ENCODE measurements around the gene FOXE1.

FOXE1 gene

DNA sequence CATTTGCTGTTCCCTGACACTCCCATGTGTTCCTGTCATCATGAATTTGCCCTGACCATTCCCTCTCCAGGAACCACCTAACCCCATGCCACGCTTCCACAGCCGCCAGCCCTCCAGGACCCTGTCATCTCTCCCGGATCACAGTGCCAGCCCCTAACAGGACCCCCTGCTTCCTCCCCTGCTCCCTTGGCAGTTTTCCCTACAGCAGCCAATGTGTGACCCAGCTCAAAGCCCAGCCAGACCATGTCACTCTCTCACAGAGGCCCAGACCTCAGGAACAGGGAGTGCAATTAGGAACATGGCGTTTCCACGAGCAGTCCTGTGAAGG is 8.1 kb downstream of the FOXE1 start:
- FAIRE-seq (no peak), DNase-seq (ENCODE audit: insufficient read length, low spot score) (no peak)

DNA sequence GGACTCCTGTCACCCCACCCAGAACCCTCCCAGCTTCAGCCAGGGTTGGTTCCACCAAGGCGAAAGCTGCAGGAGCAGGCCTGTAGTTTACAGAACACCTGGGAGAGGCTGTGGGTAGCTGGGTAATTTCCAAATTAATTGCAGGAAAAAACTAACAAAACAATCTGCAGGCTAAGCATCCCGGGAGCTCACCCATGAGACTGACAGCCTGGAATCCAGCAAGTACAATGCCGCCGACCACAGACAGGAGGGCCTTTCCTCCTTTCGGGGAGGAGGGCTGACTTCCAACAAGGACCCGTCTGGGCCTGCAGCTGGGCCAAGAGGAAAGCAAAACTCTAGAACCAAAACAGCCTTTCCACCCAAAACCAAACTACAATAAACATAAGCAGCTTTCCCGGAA is 10.3 kb downstream of the FOXE1 start:
- DNase-seq (ENCODE audit: insufficient read length, low spot score): no peak
- no peak for FAIRE-seq

DNA sequence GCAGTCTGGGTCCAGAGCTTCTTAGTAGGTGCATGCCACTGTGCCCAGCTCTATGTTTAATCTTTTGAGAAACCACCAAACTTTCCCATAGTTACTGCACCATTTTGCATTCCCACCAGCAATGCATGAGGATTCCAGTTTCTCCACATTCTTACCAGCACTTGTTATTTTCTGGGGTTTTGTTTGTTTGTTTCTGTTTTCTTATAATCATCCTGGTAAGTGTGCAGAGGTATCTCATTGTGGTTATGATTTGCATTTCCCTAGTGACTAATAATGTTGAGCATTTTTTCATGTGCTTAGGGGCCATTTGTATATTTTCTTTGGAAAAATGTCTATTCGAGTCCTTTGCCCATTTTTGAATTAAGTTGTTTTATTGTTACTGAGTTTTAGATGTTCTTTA is 11.4 kb downstream of the FOXE1 start:
- no peak for FAIRE-seq

DNA sequence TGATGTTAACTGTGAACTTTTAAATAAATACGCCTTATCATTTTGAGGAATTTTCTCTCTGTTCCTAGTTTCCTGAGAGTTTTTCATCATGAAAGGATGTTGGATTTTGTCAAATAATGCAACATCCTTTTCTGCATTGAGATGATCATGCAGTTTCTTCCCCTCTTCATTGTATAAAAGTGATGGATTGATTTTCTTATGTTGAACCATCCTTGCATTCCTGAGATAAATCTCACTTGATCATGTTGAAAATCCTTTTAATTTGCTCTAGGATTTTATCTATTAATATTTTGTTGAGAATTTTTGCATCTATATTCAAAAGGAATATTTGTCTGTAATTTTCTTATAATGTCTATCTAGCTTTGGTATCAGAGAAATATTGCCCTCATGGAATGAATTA is 13.3 kb downstream of the FOXE1 start:
- no peak for FAIRE-seq
- DNase-seq (ENCODE audit: insufficient read length, low spot score): no peak

More for the DNA sequence above, 11.4 kb downstream of the FOXE1 start:
- DNase-seq (ENCODE audit: insufficient read length, low spot score): no peak

DNA sequence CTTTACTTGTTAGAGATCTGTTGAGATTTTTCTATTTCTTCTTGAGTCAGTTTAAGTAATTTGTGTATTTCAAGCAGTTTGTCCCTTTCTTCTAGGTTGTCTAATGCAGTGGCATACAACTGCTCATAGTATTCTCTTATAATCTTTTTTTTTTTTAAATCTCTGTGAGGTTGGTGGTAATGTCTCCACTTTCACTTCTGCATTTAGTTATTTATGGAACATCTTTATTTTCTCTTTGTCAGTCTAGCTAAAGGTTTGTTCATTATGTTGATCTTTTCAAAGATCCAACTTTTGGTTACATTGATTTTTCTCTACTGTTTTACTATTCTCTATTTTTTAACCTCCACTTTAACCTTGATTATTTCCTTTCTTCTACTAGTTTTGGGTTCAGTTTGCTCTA is 13.8 kb downstream of the FOXE1 start:
- DNase-seq (ENCODE audit: insufficient read length, low spot score) (no peak), FAIRE-seq (no peak)

DNA sequence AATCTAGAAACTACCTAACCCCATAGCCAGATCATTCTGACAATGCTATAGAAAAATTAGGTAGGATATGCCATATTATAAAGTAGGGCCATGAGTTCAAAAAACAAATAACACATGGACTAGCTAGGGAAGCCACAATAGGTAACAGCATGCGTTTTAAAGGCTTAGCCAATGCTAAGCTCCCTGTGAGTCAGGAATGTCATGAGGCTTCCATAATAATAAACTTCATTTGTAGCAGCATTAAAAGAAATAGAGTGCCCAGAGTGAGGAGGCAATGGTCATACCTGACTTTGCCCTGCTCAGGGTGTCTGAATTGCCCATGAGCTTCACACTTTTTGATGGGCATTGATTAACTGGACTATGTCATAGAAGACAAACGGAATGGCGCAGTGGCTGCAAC is 15.8 kb downstream of the FOXE1 start:
- no peak for FAIRE-seq
- no peak for DNase-seq (ENCODE audit: insufficient read length, low spot score)

DNA sequence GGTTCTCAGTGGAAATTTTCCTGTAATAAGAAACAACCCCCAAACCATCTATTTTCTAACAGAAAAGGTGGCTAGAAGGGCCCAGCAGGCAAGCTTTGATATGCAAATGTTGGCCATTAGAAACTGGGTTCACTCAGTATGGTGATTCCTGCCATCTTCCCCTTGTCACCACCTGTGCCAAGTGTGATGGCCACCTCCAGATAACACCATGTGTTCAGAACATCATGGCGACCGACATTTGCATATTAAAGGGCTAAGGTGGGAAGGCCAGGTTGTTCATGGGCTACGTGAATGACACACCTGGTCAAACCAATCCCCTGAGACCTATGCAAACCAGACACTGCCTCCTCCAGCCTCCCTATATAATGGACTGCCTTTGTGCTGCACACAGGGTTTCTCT is 20.4 kb downstream of the FOXE1 start:
- FAIRE-seq: no peak
- no peak for DNase-seq (ENCODE audit: insufficient read length, low spot score)

DNA sequence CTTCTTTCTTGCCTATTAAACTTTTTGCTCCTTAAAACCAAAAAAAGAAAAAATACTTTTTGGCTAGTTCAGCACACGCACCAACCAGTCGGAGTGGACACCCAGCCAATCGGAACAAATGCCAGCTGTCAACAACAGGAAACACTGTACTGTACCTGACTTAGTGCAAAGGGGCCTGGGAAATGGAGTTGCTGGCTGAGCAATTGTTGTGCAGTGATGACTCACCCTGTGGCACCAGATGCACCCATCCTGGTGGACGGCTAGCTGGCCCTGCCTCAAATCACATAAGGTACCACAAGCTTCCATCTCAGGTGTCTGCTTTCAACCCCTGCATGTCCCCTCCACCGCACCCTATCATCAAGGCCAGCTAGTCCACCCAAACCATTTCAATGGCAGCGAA is 20.9 kb downstream of the FOXE1 start:
- no peak for FAIRE-seq
- DNase-seq (ENCODE audit: insufficient read length, low spot score): no peak

DNA sequence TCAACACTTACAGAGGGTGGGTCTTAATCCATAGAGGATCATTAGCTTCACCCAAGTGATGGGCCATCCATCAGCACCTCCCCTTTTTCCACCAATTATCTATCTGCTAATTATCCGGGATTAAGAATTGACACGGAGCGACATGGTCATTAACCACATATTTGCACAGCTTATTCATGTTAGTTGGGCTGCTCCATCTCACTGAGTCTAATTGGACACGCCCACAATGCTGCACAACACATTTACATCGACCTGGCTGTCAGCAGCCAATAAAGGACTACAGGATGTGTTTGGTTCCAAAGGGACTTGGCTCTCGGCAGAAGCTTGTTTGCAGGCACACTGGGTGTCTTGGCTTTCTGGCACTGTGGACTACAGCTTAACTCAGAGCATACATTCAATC is 21.6 kb downstream of the FOXE1 start:
- FAIRE-seq: no peak
- DNase-seq (ENCODE audit: insufficient read length, low spot score): no peak

DNA sequence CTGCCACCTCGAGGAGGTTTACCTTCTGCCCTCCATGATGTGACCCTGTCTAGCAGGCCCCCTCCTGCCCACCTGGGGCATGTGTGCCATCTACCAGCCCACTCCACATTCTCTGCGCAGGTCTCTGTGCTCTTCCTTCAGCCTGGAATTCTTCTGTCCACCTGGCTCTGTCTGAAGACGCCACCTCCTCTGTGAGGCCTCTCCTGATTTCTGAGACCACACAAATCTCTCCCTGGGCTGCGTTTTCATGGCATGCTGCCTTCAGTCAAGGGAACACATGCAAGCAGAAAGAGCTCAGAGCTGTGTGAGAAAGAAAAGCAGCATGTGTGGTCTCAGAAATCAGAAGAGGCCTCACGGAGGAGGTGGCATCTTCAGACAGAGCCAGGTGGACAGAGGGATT is 22.1 kb downstream of the FOXE1 start:
- DNase-seq (ENCODE audit: insufficient read length, low spot score) (no peak), FAIRE-seq (no peak)

DNA sequence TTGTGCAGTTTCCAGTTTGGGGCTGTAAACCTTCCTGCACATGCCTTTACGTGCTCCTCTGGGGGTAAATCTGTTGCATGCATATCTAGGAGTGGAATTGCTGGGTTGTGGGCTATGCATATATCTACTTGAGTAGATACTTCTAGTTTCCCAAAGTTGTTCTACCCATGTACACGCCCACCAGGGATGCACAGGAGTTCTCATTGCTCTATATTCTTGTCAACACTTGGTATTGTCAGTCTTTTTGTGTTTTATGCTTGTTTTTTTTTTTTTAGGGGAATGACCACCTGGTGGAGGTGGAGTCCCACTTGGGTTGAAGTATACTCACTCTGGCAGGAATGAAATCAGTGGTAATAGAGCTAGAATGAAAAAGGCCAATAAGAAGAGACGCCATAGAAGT is 23.0 kb downstream of the FOXE1 start:
- FAIRE-seq (no peak), DNase-seq (ENCODE audit: insufficient read length, low spot score) (no peak)

DNA sequence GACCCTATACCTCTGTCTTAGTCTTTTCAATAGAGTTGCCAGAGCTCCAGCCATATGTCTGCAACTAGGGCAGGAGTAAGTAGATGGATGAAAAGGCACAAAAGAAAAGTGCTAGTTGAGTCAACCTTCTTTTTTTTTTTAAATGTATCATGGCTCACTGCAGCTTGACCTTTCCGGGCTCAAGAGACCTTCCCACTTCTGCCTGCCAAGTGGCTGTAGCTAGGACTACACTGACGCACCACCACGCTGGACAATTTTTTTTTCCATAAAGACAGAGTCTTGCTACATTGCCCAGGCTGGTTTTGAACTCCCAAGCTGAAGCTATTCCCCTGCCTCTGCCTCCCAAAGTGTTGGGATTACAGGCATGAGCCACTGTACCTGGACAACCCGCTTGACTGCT is 27.3 kb downstream of the FOXE1 start:
- no peak for FAIRE-seq
- no peak for DNase-seq (ENCODE audit: insufficient read length, low spot score)

DNA sequence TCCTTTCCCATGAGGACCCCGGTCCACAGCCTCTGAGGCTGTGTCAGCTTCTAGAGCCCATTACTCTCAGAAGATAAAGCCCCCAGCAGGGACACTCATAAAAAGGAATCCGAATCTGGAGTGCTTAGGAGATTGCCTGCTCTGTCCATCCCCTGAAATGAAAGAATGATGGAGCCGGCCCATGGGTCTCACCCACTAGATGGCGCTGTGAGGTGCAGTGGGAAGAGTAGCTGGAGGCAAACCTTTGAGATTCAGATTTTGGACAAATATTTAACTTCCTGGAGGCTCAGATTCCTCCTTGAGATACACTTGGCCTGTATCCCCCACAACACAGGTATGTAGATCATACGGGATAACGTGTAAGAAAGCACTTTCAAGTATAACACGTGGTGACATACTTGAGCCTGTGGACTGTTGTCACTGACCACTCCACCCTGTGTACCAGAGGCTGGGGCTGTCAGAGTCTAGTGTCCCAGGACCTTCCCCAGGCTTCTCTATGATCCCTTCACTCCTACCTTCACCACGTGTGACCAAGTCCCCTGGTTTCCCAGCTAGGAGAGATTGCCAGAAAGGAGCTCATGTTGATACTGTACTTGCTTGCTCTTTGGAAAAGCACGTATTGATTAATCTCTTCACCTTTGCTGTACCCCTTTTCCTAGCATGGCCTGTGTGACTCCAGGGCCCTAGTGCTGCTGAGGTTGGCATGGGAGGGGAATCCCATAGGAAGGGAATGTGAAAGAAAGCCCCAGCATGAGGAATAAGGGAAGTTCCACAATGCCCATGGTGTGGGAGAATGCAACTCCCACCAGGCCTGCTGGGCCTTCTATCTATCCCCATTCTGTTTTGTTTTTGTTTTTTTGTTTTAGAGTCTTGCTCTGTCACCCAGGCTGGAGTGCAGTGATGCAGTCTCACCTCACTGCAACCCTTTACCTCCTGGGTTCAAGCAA is 37.2 kb downstream of the FOXE1 start:
- DNase-seq (ENCODE audit: insufficient read length, low spot score) (peak; percentile 20), FAIRE-seq (no peak)

DNA sequence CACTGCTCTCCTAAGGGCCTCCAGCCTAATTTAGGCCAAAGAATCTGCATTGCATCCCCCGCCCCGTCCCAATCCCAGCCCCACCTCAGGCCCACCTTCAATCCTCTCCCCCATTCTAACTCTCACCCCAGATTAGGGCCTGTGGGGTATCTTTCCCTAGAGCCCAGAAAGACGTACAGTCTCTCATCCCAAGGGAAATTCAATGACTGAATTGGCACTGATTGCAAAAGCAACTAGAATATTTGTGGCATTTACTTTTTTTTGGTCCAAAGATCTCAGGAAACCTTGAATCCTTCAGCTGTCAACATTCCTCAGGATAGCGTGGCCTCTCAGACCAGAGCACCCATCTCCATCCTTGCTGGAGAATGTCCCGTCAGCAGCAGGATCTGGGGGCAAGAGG is 38.7 kb downstream of the FOXE1 start:
- no peak for FAIRE-seq
- DNase-seq (ENCODE audit: insufficient read length, low spot score): no peak

DNA sequence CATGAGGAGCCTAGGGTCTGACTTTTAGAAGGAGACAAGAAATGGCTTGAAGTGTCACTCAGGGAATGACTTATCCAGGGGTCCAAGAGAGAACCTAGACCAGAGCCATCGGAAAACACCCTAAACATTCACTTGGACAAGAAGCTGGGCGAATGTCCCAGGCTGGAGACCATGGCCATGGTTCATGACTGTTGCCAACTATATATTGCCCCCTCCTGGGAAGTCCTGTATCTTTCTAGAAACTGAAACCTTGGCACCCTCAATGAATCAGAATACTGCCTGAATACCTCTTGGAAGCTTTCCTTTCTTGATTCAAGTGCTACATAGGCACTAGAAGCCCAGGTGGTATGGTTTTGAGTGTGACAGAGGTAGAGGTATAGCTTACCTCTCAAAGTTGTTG is 39.4 kb downstream of the FOXE1 start:
- no peak for DNase-seq (ENCODE audit: insufficient read length, low spot score)
- FAIRE-seq: no peak

DNA sequence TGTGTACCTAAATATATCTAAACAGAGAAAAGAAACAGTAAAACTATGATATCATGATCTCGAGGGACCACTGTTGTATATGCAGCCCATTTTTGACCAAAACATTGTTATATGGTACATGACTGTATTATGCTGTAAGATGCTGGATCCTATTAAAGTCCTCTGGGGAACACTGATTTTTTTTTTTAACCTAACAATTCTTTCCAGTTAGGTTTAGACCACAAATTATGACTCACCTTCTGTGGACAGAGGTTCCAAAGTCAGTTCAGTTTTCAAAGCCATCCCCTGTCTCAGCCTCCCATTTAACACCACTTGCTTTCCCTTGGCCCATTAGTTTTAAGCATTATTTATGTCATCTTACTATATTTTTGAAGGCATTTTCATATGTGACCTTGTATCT is 42.2 kb downstream of the FOXE1 start:
- no peak for FAIRE-seq

DNA sequence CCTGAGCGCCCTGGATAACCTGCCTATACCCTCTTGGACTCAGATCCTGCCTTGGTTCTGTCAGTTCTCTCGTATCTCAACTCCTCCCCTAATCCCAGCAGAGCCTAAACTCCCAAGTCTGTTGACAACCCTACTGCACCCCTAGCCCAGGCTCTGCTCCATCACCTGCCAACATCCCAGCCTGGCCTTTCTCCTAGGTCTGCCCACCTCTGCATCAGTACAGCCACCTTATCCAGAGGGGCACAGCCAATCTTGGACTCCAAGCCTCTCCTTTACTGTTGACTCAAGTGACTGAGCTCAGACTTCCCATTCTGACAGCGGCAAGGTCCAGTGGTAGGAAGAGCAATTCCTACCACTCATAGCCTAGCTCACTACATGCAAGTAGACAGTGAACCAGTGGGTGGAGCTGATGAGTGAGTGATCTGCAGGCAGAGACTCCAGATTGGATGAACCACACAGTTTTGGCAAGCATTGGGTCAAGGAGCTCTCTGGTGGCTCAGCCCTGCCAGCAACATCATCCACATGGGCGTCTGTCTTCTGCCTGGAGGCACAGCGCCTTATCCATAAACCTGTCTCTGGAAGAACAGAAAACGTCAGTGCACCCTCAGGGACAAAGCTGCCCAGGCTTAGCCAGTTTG is 42.8 kb downstream of the FOXE1 start:
- FAIRE-seq (no peak), DNase-seq (ENCODE audit: insufficient read length, low spot score) (peak; percentile 15)

More for the DNA sequence above, 42.2 kb downstream of the FOXE1 start:
- DNase-seq (ENCODE audit: insufficient read length, low spot score): no peak

DNA sequence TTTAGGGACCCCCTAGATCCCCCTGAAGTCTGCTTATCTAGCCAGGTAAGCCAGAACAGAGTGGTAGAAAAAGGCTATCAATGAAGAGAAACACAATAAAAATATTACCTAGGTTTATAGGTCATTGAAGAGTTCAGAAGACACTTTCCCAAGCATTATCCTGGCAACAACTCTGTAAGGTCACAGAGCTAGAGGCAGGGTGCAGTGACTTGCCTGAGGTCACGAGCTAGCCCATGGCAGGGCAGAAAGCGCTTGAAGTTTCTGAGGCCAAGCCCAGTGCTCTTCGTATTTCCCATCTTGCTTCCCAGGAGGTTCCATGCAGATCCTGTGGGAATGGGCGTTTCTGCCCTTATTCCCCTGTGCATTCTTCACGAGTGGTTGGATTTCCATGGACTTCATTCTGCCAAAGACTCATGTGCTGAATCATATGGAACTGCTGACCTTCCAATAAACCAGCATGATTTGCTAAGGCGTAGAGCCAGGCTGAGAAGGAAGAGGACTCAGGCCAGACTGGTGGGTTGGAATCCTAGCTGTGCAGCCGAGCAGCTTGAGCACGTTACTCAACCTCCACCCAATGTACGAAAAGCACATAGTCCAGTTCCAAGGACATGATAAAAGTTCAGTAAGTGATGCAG is 47.2 kb downstream of the FOXE1 start:
- FAIRE-seq (no peak), DNase-seq (ENCODE audit: insufficient read length, low spot score) (no peak)

DNA sequence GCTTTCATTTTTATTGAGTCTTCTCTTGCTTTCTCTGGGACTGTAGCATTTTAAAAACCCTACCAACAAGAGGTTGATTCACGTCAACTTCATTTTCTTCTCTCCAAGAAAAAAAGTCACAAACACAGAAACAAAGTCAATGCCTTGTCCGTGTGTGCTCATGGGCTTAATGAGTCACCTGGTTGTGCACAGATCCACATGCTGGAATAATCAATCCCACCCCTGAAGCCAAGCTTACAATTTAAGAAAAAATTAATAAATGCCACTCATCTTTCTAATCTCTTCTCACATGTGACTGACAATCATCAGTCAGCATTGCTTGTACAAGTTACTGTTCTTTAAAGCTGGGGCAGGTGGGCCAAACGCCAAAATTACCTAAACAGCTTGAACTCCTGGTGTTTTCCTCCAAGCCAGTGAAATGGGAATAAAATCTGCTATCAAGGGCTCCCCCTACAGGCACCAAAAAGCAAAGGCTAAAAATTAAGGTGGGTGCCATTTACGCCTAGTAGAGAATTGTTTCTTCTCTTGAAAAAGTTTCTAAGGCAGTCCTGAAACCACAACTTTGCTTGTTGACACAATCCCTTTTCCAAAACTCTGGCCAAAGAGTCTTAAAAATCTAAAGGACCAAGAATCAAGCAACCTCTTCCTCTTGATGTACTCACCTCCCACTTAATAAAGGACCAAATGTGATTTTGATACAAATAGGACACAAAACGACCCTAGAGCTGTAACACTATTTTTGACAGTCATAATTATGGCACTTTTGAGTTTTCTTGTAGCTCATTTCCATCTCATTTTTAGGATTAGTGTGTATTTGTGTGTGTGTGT is 47.9 kb downstream of the FOXE1 start:
- DNase-seq (ENCODE audit: insufficient read length, low spot score) (peak; percentile 42), FAIRE-seq (no peak)

DNA sequence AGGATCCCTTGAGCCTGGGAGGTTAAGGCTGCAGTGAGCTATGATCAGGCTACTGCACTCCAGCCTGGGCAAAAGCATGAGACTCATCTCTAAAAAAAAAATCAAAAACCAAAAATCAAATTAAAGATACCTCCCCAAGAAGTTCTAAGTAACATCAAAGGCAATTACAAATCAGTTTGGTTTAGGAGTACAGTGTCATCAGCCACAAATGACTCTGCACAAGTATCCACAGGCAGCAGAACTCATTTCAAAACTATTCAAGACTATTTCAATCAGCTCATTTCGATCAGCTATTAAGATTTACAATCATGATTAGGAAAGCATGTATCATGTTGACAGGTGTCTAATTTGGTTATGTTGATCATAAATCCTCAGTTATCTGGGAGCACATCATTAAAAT is 50.2 kb downstream of the FOXE1 start:
- FAIRE-seq (no peak), DNase-seq (ENCODE audit: insufficient read length, low spot score) (no peak)

DNA sequence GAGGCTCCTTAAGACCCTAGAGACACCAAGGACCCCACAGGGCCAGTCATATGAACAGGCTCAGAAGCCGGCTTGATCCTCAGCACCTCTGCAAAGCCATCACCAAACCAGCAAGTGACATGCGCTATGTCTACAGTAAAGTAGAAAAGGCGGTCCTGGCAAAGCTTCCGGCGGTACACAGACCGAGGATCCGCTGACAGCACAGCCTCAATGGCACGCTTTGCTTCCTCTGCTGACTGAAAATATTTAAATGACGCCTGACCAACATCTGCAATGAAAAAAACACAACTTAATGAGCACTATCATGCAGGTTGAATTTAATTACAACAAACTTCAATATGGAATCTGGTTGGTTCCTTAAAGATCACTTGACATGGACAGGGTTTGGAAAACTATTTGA is 51.7 kb downstream of the FOXE1 start:
- DNase-seq (ENCODE audit: insufficient read length, low spot score): no peak
- no peak for FAIRE-seq
